GM10847 (cell line): Measurements from ENCODE around the gene PTRHD1.

Experiments
- POLR2A ChIP-seq: IDR thresholded peaks from 2 replicates; pipeline ENCODE4 v1.6.1; 2011; ENCODE audit not compliant: insufficient read length; ENCODE audit errors: extremely low read depth

The PTRHD1 gene

DNA sequence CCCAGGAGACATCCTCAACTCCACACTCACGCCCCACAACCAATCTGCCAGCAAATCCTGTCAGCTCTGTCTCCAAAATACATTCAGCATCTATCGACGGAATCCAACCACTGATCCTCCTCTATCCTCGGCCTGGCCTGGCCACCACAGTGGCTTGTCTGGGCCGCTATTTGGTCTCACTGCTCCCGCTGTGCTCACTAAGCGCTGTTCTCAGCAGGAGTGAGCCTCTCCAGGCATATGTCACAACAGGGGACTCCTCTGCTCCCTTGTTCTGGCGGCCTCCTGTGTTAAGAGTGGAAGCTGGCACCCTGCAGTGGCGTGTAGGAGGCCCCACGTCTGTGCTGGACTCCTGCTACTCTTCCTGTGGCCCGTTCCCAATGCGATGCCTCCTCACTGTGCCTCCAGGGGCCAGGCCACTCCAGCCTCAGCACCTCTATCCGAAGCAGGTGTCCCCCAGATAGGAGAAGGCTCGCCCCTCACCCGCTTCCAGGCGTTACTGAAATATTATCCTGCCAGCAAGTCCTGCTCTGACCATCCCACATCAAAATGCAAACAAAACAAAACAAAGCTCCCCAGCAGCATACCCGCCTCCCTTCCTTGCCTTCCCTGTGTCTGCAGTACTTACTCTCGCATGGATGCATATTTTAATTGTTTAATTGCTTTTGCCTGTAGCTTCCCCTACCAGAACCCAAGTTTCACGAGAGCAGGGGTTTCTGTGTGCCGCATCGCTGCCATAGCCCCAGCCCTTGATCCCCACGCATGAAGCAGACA is 39.9 kb upstream of the PTRHD1 start:
- TF ChIP-seq POLR2A = no peak

DNA sequence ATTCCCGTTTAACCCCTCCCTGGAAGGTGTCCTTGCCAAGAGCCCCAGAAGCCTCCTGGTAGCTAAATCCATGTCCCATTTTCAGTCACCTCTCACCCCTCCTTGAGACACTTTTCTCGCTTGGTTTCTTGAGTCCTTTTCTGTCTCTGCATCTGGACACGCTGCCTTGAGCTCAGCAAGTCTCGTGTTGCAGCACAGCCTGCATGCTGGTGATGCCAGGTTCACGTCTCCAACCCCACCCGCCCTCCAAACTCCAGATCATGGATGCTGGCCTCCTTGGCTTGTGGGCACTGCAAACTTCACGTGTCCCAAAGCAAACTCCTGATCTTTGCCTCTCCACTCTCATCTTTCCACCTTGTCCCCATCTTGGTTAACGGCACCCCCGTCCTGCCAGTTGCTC is 39.3 kb upstream of the PTRHD1 start:
- no peak for TF ChIP-seq POLR2A

DNA sequence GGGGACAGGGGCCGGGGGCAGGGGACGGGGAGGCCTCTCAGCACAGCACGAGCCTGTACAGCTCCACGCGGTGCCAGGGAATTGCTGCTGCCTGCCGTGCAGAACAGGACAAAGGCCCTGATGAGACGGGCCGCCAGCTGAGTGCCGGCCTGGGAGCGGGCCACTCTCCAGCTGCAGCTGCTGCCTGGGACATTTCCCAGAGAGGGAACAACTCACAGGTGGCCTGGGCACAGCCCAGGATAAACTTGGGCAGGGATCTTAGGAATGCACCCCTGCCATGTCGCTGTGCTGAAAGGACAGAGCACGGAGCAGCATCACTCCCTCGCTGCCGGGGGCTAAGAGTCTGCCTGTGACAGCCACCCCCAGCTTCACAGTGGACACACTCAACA is 38.9 kb upstream of the PTRHD1 start:
- TF ChIP-seq POLR2A = no peak

DNA sequence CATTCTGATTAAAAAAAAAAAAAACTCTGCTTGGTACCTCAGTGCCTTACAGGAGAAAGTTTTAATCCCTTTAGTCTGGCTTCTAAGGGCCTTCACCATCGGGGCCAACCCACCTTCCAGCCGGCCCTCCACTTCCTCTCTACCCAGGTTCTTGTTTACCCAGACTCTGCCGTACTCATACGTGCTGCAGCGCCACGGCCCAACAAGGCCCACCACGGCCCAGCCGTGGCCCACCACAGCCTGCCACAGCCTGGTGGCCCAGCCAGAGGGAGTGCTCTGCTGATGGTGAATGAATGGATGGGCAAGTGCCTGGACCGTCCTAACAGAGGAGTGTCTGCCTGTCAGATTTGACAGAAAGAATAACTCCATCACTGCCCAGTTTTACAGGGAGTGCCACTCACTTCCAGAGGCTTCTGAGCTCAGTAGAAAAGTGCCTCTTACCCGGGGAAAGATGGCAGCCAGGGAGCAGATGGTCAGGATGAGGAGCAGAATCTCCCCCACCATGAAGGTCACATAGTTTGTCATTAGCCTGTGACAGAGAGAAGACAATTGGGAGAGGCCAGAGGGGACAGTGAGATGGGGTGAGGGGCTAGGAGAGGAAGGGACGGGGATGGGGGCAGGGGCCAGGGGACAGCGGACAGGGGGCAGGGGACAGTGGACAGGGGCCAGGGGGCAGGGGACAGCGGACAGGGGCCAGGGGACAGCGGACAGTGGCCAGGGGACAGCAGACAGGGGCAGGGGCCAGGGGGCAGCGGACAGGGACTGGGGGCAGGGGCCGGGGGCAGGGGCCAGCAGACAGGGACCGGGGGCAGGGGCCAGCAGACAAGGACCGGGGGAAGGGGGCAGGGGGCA is 38.3 kb upstream of the PTRHD1 start:
- TF ChIP-seq POLR2A = no peak

DNA sequence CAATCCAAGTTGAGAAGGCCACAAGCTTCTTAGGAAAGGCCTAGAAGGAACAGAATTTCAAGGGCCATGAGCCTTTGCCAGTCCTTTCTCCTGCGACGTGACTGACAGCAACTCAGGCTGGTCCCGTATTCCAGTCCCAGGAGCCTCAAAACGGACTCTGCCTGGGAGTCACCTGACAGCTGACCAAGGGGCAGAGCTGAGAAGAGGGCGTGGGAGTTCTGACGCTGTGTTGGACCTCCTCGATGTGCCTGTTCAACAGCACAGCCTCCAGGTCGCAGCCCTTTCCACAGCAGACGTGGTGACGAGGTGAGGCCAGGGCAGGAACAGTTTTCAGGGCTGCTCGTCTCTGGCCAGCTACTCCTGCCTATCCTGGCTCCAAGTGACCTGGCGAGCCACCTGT is 37.6 kb upstream of the PTRHD1 start:
- TF ChIP-seq POLR2A = no peak

DNA sequence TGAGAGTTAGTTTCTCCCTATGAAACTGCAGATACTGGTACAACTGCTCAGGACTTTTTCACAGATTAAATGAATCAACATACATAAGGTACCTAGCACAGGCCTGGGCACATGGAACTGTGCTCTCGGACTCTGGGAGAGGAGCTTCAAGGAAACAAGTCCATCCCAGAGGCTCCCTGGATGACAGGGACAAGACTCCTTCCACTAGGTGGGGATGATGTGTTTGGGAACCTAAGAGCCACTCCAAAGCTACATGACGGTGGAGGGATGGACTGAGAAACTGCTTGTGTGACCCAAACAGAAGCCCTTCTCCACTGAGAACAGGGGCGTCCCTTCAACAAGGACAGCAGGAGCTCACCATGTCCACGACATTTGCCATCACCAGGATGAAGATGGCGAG is 37.2 kb upstream of the PTRHD1 start:
- no peak for TF ChIP-seq POLR2A

DNA sequence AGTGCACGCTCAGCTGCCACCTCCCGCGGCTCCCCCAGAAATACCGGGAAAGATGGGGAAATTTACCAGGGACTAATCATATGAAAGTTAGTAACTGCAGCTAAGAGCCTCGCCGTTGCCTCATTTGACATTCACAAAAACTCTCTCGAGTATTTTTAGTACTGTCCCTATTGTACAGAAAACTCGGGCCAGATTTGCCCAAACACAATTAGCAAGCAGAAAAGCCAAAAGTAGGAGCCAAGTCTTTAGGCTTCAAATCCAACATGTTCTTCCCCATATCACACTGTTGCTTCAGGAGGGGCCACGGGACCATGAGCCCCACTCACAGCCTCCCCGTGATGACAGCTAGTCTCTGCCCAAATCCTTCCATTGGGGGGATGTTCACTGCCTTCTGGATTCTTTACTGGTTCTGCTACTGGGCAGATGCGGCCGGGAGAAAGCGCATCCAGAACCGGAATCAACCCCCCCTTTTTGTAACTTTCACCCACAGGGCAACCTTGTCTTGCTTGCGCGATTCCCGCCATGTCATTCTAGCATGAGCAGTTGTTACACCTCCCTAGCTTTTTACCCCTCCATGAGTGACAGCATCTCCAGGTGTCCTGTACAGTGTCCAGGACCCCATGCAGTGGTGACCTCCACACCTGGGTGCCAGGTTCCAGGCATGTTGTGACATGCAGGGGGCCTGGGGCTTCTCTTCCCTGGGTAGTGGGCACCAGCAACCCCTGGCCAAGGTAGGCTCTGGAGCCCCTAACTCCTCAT is 35.2 kb upstream of the PTRHD1 start:
- no peak for TF ChIP-seq POLR2A

DNA sequence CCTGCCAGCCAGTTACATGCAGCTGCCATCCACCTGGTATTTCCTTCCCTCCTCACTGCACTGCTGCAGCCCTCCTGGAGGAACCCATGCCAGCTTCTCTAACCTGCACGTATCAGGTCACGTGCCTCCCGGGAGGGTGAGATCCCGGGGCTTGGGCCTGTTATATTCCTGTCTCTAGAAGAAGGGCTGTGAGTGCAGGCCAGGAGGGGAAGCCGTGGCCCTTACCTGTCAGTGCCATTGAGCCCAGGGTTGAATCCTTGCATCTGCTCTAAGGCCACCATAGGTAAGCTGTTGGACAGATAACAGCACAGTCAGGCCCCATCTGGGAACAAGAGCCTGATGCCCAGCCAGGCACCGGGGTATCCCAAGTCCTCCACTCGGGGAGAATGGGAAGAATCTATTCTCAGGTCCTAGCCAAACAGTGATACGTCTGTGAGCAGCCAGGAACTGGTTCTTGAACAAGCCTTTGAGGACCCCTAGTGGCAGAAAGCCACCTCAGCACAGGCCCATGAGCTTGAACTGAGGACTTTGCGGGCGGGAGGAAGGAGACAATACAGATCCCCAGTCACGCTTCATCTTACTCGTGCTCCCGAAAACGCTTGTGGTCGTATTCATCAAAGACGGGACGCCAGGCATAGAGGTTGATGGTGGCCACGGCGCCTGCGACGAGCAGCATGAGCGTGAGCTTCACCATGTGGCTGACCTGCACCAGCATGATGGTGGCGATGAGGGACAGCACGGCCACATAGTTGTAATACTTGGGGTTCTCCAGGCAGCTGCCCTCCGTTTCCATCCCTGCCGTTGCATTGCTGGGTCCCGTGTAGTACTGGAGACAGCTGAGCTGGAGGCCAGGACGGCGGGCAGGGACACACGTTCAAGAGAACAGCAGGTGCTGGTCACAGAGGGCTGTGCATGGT is 34.4 kb upstream of the PTRHD1 start:
- TF ChIP-seq POLR2A = no peak

DNA sequence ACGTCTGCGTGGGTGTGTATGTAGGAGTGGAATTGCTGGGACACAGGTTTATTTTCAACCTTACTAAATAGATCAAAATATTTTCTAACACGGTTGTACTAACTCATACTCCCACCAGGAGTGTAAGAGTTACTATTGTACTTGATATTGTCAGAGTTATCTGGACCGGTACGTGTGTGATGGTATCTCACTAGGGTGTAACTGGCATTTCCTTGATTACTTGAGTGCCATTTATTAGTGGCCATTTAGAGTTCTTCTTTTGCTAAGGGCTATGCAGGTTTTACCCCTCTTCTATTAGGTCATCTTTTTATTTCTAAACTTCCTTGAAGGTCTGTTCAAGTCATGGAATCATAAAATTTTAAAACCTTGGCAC is 33.6 kb upstream of the PTRHD1 start:
- no peak for TF ChIP-seq POLR2A

DNA sequence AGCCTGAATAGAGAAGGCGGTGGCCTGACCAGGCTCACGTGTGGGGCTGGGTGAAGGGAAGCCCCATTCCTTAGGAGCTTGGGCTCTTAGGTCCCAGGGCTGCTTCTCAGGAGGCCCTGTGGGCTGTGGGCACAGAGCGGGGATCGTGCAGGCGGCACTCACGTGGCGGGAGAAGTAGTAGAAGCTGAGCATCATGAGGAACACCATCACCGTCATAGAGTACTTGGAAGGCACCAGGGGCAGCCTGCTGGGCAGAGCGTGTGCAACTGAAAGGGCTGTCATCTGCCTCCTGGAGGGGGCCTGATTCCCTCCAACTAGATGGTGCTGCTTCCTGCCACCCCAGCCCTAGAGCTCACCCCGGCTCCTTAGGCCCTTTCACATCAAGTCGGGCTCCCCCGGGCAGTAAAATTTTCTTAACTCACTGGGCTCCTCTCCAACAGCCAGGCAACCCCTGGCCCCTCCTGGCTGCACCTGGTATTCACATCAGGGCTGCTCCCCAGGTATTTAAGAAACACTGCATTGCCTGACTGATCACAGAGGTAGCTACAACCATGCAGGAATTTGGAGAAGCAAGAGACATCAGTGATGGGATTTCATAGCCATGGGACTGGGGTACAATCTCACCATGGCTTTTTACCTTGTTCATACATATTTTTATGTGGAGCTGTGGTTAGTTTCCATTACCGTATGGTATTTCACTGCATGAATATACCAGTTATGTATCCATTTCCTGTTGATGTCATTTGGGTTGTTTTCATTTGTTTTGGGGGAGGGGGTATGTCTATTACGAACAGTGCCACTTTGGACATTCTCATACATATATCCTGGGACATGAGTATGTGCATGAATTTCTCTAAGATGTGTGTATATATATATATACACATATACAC is 32.9 kb upstream of the PTRHD1 start:
- no peak for TF ChIP-seq POLR2A

DNA sequence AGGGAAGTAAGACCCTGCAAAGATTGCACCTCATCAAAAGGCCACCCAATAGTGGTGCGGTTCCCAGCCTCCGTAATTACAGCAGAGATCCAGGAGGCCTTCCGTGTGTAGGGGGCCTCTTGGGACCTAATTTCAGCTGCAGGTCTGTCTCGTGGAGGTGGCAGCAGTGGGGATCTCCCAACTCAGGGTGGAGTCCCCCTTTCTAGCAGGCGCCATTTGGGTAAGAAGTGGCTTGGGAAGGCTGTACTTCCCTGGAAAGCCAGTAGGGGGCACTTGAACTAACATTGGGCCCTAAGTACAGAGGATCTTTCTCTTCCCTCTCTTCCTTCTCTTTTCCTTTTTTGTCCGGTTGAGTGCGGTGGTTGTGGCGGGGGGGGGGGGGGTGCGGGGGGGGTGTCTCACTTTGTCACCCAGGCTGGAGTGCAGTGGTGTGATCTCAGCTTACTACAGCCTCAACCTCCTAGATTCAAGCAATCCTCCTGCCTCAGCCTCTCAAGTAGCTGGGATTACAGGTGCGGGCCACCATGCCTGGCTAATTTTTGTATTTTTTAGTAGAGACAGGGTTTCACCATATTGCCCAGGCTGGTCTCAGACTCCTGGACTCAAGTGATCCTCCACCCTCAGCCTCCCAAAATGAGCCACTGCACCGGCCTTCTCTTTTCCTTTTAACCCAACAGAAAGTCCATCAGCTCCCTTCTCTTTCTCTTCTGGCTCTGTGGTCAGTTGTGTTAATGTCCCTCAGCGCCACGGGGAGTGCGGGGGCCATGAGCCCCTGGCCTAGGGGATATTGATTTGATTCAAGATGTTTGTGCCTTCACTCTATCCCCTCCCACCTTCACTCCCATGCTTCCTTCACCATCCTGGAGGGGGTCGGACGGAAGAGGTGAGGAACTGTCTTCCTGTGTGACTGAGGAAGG is 32.0 kb upstream of the PTRHD1 start:
- no peak for TF ChIP-seq POLR2A

DNA sequence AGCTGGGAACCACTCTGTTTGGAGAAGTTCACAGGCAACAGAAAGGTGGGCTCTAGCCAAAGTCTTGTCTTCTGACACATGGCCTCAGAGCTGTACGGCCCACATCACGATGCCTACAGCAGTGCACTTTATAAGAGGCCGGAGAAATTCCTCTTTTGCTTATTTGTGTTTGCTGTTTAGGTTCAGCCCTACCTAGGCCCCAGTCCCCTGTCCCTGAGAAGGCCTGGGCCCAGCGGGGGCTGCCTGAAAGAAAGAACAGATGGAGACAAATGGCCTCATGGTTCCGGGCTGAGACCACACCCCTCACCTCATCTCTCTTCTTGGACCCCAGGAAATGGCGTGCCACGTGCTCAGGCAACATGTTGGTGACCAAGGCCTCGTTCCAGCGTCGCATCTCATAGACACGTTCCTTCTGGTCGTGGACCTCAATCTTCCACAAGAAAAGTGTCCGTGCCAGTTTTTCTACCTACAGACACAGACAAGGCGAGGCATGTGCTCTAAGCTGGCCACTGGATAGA is 30.9 kb upstream of the PTRHD1 start:
- TF ChIP-seq POLR2A = no peak
